Neural crest cell (in vitro differentiated cells): ENCODE data around the gene CYB561. TPM values are rescaled to one million over a fixed set of nuclear protein-coding genes. Genes with fewer than 3 reads are reported as not detected.

Source experiments
- DNase-seq: peaks from one replicate; pipeline ENCODE4 v3.0.0; 2021; ENCODE audit warnings: low read depth, mixed read lengths, low spot score
- H3K27ac Mint-ChIP-seq: one replicate; pipeline ENCODE4 v1.8.0; 2021; ENCODE audit warnings: mild to moderate bottlenecking, mixed read lengths; ENCODE audit not compliant: unreplicated experiment
- H3K27me3 Mint-ChIP-seq: 2 replicates; pipeline ENCODE4 v1.8.0; 2021; ENCODE audit warnings: low read depth, mild to moderate bottlenecking, mixed read lengths
- H3K36me3 Mint-ChIP-seq: 2 replicates; pipeline ENCODE4 v1.8.0; 2021; ENCODE audit warnings: low read depth, mild to moderate bottlenecking, mixed read lengths
- H3K4me1 Mint-ChIP-seq: 2 replicates; pipeline ENCODE4 v1.8.0; 2021; ENCODE audit warnings: mixed read lengths
- H3K4me3 Mint-ChIP-seq: one replicate; pipeline ENCODE4 v1.8.0; 2021; ENCODE audit warnings: mild to moderate bottlenecking, mixed read lengths
- H3K9me3 Mint-ChIP-seq: 2 replicates; pipeline ENCODE4 v1.8.0; 2021; ENCODE audit warnings: mixed read lengths
- total RNA-seq: library from RNA; stranded (reverse); gene quantifications from 2 replicates; pipeline ENCODE4 v1.2.1, GENCODE V29; 2021
- TF ChIP-seq, protein P1 (sequence below): fragments of 200-600 bp; sonication (generic); conservative IDR thresholded peaks from 2 replicates; pipeline ENCODE4 v1.5.0; 2021; ENCODE audit warnings: antibody characterized with exemption, mild to moderate bottlenecking

Gene CYB561
- total RNA-seq, 1 donor from 2014 or later = 12.2 TPM

DNA sequence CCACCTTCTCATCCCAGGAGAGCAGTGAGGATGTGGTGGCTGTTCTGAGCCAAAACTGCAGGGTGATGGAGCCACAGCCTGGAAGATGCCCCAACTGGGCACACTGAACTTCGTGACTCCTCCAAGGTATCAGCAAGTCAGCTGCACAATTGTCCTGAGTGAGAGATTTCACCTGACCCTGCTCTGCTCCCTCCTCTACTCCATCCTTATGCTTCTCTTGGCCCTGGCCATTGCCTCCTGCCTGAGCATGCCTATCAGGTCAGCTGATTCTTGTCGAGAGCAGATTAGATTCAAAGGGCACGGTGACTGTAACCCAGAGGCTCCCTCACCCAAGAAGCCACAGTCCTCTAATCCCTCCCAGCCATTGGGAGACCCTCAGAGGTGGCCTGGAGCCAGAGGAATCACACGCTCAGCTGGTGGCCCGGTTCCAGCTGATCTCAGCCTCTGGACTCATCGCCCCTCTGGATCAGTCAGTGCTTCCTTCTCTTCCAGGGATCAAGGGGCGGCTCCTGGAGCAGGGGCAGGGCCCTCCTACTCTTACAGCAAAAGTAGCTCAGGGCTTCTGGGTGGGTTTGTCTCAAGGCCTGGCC lies 7.0 kb upstream of the CYB561 start:
- no peak overlapping the region for H3K27ac Mint-ChIP-seq
- H3K27me3 Mint-ChIP-seq = peaks cover 3% of the 10 kb centered on the region
- no peak for DNase-seq
- no peak overlapping the region for H3K4me3 Mint-ChIP-seq
- peaks cover 3% of the 10 kb centered on the region for H3K9me3 Mint-ChIP-seq
- peaks cover 15% of the 10 kb centered on the region for H3K4me1 Mint-ChIP-seq
- TF ChIP-seq, protein P1, sequence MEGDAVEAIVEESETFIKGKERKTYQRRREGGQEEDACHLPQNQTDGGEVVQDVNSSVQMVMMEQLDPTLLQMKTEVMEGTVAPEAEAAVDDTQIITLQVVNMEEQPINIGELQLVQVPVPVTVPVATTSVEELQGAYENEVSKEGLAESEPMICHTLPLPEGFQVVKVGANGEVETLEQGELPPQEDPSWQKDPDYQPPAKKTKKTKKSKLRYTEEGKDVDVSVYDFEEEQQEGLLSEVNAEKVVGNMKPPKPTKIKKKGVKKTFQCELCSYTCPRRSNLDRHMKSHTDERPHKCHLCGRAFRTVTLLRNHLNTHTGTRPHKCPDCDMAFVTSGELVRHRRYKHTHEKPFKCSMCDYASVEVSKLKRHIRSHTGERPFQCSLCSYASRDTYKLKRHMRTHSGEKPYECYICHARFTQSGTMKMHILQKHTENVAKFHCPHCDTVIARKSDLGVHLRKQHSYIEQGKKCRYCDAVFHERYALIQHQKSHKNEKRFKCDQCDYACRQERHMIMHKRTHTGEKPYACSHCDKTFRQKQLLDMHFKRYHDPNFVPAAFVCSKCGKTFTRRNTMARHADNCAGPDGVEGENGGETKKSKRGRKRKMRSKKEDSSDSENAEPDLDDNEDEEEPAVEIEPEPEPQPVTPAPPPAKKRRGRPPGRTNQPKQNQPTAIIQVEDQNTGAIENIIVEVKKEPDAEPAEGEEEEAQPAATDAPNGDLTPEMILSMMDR = no peak
- no peaks in the 10 kb centered on the region for H3K36me3 Mint-ChIP-seq

DNA sequence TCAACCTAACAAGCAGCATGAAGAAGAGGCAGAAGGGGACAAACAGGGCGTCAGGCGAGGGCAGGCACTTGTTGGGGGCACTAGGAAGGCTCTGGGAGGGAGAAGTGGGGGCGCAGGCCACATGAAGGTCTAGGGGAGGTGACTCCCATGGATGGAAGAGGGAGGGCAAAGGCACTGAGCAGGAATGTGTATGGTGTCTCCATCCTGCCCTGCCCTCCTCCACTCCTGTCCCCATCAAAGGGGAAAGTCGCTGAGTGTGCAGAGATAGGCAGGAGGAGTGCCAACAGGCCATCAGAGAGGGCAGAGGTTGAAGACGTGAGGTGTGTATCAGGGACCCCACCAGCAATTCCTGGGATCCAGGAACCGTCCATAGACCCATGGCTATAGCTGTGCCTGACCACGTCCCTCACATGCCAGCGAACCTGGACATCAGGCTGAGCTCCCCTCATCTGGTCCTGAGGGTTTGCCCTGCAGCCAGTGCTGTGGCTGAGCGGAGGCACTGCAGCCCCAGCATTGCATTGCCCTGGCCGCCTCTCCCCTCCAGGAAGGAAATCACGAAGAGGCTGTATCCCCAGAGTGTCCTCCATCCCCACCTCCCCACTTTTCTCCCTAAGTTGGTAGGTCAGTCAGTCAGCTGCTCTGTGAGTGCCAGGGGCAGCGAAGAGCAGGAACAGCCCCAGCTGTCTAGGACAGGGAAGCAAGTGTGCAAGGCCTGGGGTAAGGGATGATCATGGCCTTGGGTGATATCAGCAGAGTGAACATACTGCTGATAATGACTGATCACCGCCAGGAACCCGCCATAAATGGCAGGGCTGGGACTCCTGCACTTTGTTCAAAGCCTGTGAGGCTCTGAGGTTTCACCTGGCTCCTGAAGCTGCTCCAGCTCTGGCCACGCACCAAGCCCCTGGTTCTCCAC lies 6.2 kb upstream of the CYB561 start:
- no peak overlapping the region for H3K4me3 Mint-ChIP-seq
- H3K9me3 Mint-ChIP-seq = peaks cover 3% of the 10 kb centered on the region
- H3K27me3 Mint-ChIP-seq = peaks cover 3% of the 10 kb centered on the region
- H3K27ac Mint-ChIP-seq = no peak overlapping the region
- H3K36me3 Mint-ChIP-seq = no peaks in the 10 kb centered on the region
- TF ChIP-seq, protein P1 = no peak
- DNase-seq = no peak
- H3K4me1 Mint-ChIP-seq = peaks cover 15% of the 10 kb centered on the region

DNA sequence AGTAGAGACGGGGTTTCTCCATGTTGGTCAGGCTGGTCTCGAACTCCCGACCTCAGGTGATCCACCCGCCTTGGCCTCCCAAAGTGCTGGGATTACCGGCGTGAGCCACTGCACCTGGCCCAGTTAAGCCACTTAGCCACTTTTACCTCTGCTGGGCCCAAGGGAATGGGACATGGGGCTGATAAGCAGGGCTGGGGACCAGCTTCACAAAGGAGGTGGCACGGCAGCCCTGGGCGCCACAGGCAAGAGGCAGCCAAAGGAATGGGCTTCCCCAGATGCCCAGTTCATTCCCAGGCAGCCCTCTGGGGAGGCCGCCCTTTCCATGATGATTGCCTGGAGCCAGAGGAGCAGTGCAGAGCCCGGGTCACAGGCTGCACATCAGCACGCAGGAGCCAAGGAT lies 5.0 kb upstream of the CYB561 start:
- Mint-ChIP-seq H3K9me3 (peaks cover 3% of the 10 kb centered on the region), H3K36me3 (no peaks in the 10 kb centered on the region), H3K27me3 (peaks cover 3% of the 10 kb centered on the region), H3K27ac (no peak overlapping the region), H3K4me3 (no peak overlapping the region), H3K4me1 (peaks cover 15% of the 10 kb centered on the region)
- no peak for DNase-seq
- TF ChIP-seq, protein P1 = no peak

DNA sequence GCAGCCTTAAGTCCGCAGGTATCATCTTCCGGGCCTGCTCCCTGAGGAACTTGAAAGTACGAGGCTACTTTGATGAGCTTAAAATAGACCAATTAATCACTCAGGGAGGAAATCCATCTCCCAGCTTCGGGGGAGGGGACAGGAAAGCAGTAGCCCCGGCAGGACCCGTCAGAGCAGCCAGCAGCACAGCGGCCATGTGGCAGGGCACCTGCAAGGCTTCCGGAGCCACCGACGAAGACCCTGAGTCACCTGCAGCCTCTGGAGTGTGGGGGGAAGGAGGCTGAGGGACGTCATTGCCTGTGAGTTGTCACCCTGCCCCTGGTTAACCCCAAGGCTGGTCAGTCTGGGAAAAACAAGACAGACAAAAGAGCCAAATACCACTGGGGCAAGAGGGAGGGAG lies 4.4 kb upstream of the CYB561 start:
- H3K4me3 Mint-ChIP-seq = no peak overlapping the region
- no peak overlapping the region for H3K27ac Mint-ChIP-seq
- no peak for DNase-seq

DNA sequence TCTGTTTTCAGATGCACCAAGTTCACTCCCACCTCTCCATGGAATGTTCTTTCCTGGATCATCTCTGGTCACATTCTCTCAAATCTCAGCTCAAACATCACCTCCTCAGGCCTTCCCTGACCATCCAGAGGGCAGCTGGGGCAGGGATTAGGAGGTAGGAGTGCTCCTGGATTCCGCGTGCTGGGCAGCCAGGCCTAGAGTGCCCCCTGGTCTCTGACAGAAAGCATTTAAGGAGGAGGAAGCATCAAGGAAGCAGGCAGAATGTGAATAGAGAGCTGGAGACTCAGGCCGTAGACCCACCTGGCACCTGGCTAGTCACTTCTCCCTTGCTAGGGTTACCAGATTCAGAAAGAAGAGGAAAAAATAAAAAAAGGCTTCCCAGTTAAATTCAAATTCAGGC lies 2.5 kb upstream of the CYB561 start:
- Mint-ChIP-seq H3K27ac (no peak overlapping the region), H3K36me3 (no peaks in the 10 kb centered on the region), H3K9me3 (no peaks in the 10 kb centered on the region), H3K4me3 (peak overlapping the region; percentile 73), H3K27me3 (peaks cover 13% of the 10 kb centered on the region), H3K4me1 (peaks cover 13% of the 10 kb centered on the region)
- TF ChIP-seq, protein P1 = no peak
- DNase-seq = no peak

More for the DNA sequence above, 4.4 kb upstream of the CYB561 start:
- peaks cover 14% of the 10 kb centered on the region for H3K4me1 Mint-ChIP-seq
- H3K27me3 Mint-ChIP-seq = peaks cover 3% of the 10 kb centered on the region
- H3K9me3 Mint-ChIP-seq = peaks cover 3% of the 10 kb centered on the region
- TF ChIP-seq, protein P1 = no peak
- no peaks in the 10 kb centered on the region for H3K36me3 Mint-ChIP-seq
